Adrenal gland (tissue), 12 donors: ENCODE data around the gene CYP11A1. TPM values are rescaled to one million over a fixed set of nuclear protein-coding genes. Genes with fewer than 3 reads are reported as not detected.
A peak's percentile ranks its signal among the peaks of the same experiment; 100 is the strongest.

Source experiments
- DNase-seq, 7 donors: peaks; one replicate each; pipeline ENCODE4 v3.0.0-alpha.2; 2019 to 2020
- H3K27ac ChIP-seq, 5 donors: fragments of 200-600 bp; sonication (generic) in 4 of 5; 1 replicate in 3 of 5; 2 replicates in 2 of 5; pipeline versions ENCODE4 v1.5.1 to v1.8.0; 2016 to 2020; ENCODE audit warnings: mild to moderate bottlenecking in 1 of 5
- H3K27me3 ChIP-seq: fragments of 200-600 bp; 2 replicates; pipeline ENCODE4 v1.8.0; 2021
- H3K36me3 ChIP-seq, 2 donors: fragments of 200-600 bp; replicated peaks in 1 of 2; 1 replicate in 1 of 2; 2 replicates in 1 of 2; pipeline versions ENCODE4 v1.5.1 to v1.8.0; 2018 to 2022
- H3K4me1 ChIP-seq, 2 donors: fragments of 200-600 bp; replicated peaks in 1 of 2; 1 replicate in 1 of 2; 2 replicates in 1 of 2; pipeline versions ENCODE4 v1.5.1 to v1.8.0; 2018 to 2021
- H3K4me3 ChIP-seq, 4 donors: fragments of 200-600 bp; sonication (generic) in 3 of 4; one replicate each; pipeline ENCODE4 v1.5.1; 2016 to 2018
- H3K9me3 ChIP-seq, 3 donors: fragments of 200-600 bp; sonication (generic) in 1 of 3; replicated peaks in 1 of 3; 1 replicate in 2 of 3; 2 replicates in 1 of 3; pipeline versions ENCODE4 v1.5.1 to v1.8.0; 2016 to 2021
- POLR2A ChIP-seq, 2 donors: fragments of 450-650 bp; IDR thresholded peaks; one replicate each; pipeline ENCODE4 v1.6.1; 2017; ENCODE audit warnings: antibody characterized with exemption in 2 of 2, mild to moderate bottlenecking in 2 of 2, moderate library complexity in 1 of 2
- WGBS, 4 donors: extraction: QIAGEN DNeasy Blood & Tissue Kit in 2 of 4; methylation state at CpG; one replicate each; pipeline versions ENCODE4 v1.1.5 to v1.1.7; 2013 to 2017; 5-methylcytosine and 5-hydroxymethylcytosine counted together
- intact Hi-C, 2 donors: fragments of 100-400 bp; cut with DNase I; formaldehyde crosslinking; loops; one replicate each; pipeline versions ENCODE4 v1.14.1 to v1.15.0; 2022 to 2023
- polyA plus RNA-seq, 3 donors: library from polyadenylated mRNA; stranded (reverse); fragments of 200-250 nt in 2 of 3; fragments of 350-450 nt in 1 of 3; fragmentation: Illumina TruSeq in 1 of 3; extraction: RNeasy Lipid Tissue Mini Kit (QIAGEN cat#74804) in 1 of 3; gene quantifications; one replicate each; pipeline ENCODE4 v1.2.3, GENCODE V29; 2013 to 2014
- total RNA-seq, 9 donors: library from RNA; depleted of rRNA in 4 of 9; stranded (reverse); fragments of >200 nt in 4 of 9; fragments of 120-200 nt in 1 of 9; fragmentation: NEBNext Ultra II Directional in 1 of 9; extraction: Animal tissue kit (Norgen Biotek cat#: 25700) in 1 of 9; gene quantifications; one replicate each; pipeline versions ENCODE4 v1.1.0 to v1.2.4, GENCODE V29; 2013 to 2023
- TF ChIP-seq, protein P1 (sequence below), 6 experiments: fragments of 450-650 bp in 4 of 6; fragments of 200-600 bp in 2 of 6; sonication (generic) in 1 of 6; IDR thresholded peaks; 1 replicate in 5 of 6; 2 replicates in 1 of 6; pipeline versions ENCODE4 v1.5.1 to v1.8.0; 2016 to 2021; ENCODE audit warnings: antibody characterized with exemption in 6 of 6, mild to moderate bottlenecking in 2 of 6, moderate library complexity in 1 of 6
- donor health status: healthy with polysubstance abuse.
- donor health status: Bipolar disorder and iron deficiency.
- donor health status: DM: yes; HTN: yes; CAD: no.
- donor health status: DM: no; HTN: no; CAD: no.
- donor health status: DM: no; HTN: no; CAD: no.
- donor health status: DM: yes; HTN: yes; CAD: no.

CYP11A1 gene
- total and polyA plus RNA-seq, 12 donors = 233 to 5,219 (median 1,366) TPM

GRCh38 chr15:74383695-74384565 lies 16.5 kb upstream of the CYP11A1 start:
- Histone ChIP-seq H3K27me3 (no peaks in the 10 kb centered on the region), H3K4me3 (no peak overlapping the region), H3K9me3 (no peaks in the 10 kb centered on the region), H3K36me3 (no peaks in the 10 kb centered on the region), H3K27ac (no peak overlapping the region), H3K4me1 (no peaks in the 10 kb centered on the region)
- intact Hi-C loops = loop anchor here (2.0 to 10.0 kb wide), 4 partner anchors 55 to 381 kb away; no protein-coding TSS in a partner anchor
- DNase-seq = no peak
- WGBS, 4 donors = 66 to 83% (median 69%) methylated on average over 8 of the region's 8 CpGs
- TF ChIP-seq POLR2A (IDR thresholded peaks at IDR 0.05) = no peak
- TF ChIP-seq, protein P1, sequence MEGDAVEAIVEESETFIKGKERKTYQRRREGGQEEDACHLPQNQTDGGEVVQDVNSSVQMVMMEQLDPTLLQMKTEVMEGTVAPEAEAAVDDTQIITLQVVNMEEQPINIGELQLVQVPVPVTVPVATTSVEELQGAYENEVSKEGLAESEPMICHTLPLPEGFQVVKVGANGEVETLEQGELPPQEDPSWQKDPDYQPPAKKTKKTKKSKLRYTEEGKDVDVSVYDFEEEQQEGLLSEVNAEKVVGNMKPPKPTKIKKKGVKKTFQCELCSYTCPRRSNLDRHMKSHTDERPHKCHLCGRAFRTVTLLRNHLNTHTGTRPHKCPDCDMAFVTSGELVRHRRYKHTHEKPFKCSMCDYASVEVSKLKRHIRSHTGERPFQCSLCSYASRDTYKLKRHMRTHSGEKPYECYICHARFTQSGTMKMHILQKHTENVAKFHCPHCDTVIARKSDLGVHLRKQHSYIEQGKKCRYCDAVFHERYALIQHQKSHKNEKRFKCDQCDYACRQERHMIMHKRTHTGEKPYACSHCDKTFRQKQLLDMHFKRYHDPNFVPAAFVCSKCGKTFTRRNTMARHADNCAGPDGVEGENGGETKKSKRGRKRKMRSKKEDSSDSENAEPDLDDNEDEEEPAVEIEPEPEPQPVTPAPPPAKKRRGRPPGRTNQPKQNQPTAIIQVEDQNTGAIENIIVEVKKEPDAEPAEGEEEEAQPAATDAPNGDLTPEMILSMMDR (IDR thresholded peaks at IDR 0.05) = no peak

- 89 to 98% (median 94%) methylated on average over 3 to 4 of the region's 4 CpGs for WGBS, 4 donors
- intact Hi-C loops = loop anchor here (2.0 to 10.0 kb wide), 4 partner anchors 56 to 382 kb away; no protein-coding TSS in a partner anchor
- Histone ChIP-seq H3K9me3 (no peaks in the 10 kb centered on the region), H3K4me3 (no peak overlapping the region), H3K36me3 (no peaks in the 10 kb centered on the region), H3K27ac (no peak overlapping the region), H3K27me3 (no peaks in the 10 kb centered on the region), H3K4me1 (no peaks in the 10 kb centered on the region)
- no peak for DNase-seq
- TF ChIP-seq, protein P1 (IDR thresholded peaks at IDR 0.05) = no peak
- no peak for TF ChIP-seq POLR2A (IDR thresholded peaks at IDR 0.05)
Measured at GRCh38 chr15:74383286-74383685, 15.8 kb upstream of the CYP11A1 start.

DNA sequence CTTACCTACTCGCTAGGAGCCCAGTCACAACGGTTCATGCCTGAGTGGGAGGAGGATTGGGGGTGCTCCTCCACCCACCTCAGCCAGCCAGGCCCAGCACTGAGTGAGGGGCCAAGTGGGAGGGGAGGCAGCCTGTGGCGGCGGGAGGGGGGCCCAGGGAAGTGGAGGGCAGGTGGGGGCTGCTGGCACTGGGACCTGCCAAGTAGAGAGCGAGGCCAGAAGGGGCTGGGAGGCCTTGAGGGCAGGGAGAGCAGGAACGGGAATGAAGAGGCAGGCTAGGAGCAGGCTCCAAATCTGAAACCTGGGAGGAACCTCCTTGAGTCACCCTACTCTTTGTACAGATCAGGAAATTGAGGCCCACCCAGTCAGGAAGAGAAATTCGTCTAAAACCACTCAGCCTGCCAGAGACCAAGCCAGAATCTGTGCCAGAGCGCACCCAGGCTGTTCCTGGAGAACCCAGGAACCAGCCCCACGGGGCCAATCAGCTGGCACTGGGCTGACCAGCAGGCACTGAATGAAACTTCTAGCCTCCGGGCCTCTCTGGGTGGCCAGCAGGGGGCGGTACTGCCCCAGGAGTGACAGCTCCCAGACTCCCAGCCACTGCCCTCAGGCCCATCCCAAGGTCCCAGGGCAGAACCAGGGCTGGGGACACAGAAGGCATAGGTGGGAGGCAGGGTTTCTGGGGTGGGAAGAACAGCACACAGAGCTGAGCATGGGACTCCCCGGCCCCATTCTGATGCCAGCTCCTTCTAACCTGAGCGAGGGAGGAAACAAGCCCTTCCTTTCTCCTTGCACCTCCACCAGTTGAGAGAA lies 14.8 kb upstream of the CYP11A1 start:
- intact Hi-C loops = loop anchor here (2.0 to 10.0 kb wide), 4 partner anchors 57 to 383 kb away; no protein-coding TSS in a partner anchor
- H3K27ac ChIP-seq = no peak overlapping the region
- 35 to 57% (median 42%) methylated on average over 8 to 13 of the region's 13 CpGs for WGBS, 4 donors
- no peak for TF ChIP-seq POLR2A (IDR thresholded peaks at IDR 0.05)
- TF ChIP-seq, protein P1 (IDR thresholded peaks at IDR 0.05) = peak; percentile 96 to 99 (median 98)
- no peaks in the 10 kb centered on the region for H3K36me3 ChIP-seq
- no peak overlapping the region for H3K4me3 ChIP-seq
- H3K9me3 ChIP-seq = no peaks in the 10 kb centered on the region
- H3K4me1 ChIP-seq = no peaks in the 10 kb centered on the region
- DNase-seq = peak; percentile 88 to 94 (median 92)
- H3K27me3 ChIP-seq = no peaks in the 10 kb centered on the region

DNA sequence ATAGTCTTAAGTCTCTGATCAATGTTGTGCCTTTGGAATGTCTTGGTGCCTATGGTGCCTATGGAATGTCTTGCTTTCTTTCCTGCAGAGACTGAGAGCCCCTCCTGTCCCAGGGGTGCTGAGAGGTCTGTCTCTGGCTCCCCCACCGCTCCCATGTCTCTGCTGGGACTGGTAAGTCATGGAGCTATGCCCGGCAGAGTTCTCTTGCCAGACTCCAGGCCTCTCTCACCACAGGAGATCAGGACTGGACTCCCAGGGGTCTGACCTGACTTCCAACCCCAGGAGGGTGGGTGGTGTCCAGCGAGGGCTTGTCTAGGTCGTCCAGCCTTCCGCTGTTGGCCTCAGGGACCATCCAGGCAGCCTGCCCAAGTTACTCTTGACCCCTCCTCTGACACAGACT lies 14.0 kb upstream of the CYP11A1 start:
- intact Hi-C loops = loop anchor here (10.0 kb wide), 3 partner anchors 103 to 383 kb away; no protein-coding TSS in a partner anchor

More for the DNA sequence above, 14.0 kb upstream of the CYP11A1 start:
- Histone ChIP-seq H3K27me3 (no peaks in the 10 kb centered on the region), H3K4me1 (no peaks in the 10 kb centered on the region), H3K27ac (no peak overlapping the region), H3K36me3 (no peaks in the 10 kb centered on the region), H3K4me3 (no peak overlapping the region), H3K9me3 (no peaks in the 10 kb centered on the region)
- DNase-seq = no peak
- TF ChIP-seq, protein P1 (IDR thresholded peaks at IDR 0.05) = no peak
- no peak for TF ChIP-seq POLR2A (IDR thresholded peaks at IDR 0.05)
- WGBS, 4 donors = 72 to 100% (median 89%) methylated on average over 2 to 5 of the region's 5 CpGs
